ENCODE data around the gene PLSCR4.

GRCh38 chr3:146195030-146195429 is 55.9 kb downstream of the PLSCR4 start:
- TF ChIP-seq CTCF (IDR thresholded peaks at IDR 0.05) = no peak
- no peak for TF ChIP-seq EZH2 (IDR thresholded peaks at IDR 0.05)
- no peak for TF ChIP-seq EZH2phosphoT487 (IDR thresholded peaks at IDR 0.05)
